ENCODE data around the gene MLST8. TPM values are rescaled to one million over a fixed set of nuclear protein-coding genes. Genes with fewer than 3 reads are reported as not detected.

MLST8 gene
- total and polyA plus RNA-seq, 2 of the 8 experiments (the other 6 are each of a cell fraction or from before 2014, with no cell fraction given) = 67.6 to 321 TPM

DNA sequence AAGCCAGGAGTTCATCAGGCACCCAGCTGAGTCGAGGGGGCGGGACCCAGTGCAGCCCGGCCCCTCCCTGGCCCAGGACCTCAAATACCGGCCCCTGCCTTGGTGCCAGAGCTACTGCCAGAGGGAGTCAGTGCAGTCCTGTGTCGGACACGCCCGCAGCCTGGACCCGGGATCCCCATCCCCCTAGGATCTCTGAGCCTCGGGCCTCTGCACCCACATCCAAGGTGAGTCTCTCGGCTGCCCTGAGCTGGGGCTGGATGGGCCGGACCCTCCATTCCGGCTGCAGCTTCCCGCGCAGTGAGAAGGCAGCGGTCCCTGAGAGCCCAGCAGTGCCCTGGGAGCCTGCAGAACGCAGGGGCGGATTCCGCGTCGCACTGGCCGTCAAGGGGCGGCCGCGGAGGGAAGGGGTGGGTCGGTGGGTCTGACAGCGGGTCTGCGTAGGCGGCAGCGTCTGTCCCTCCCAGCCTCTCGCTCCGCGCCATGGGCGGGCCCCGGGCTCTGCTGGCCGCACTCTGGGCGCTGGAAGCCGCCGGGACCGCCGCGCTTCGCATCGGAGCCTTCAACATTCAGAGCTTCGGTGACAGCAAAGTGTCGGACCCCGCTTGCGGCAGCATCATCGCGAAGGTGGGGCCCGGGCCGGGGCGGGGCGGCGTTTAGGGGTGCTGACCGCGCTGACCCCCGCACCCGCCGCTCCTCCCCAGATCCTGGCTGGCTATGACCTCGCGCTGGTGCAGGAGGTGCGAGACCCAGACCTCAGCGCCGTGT lies 31.3 kb downstream of the MLST8 start, which contains the start of gene DNASE1L2:
Gene DNASE1L2, plus strand, starts transcription at position 108 of the 765 bp plus-strand sequence. Its CDS starts 373 bp downstream, at position 481.
- Histone ChIP-seq H3K4me3 (ENCODE audit: extremely low read depth in 1 of 4, insufficient read depth in 2 of 4, low read depth in 3 of 4, low read length in 4 of 4) (peak within 1 kb of the TSS; percentile 19 to 63 (median 37); a peak in 7 of 8 replicates), H3K23ac (ENCODE audit: insufficient read length) (no peak within 1 kb of the TSS), H3K23me2 (ENCODE audit: low read depth, low read length) (peaks cover 16% of the 10 kb centered on the region; the same call in 1 of the 2 replicates), H4K5ac (ENCODE audit: insufficient read length, low read depth, low read length) (no peak within 1 kb of the TSS), H2BK15ac (ENCODE audit: low read length) (no peak within 1 kb of the TSS), H2BK20ac (ENCODE audit: low read length) (no peak within 1 kb of the TSS), H3K14ac (ENCODE audit: insufficient read length) (no peak within 1 kb of the TSS), H3K4me1 (replicated peaks in 1 of 4; ENCODE audit: control insufficient read depth in 3 of 4, insufficient read depth in 4 of 4, low read length in 3 of 4) (peaks cover 0 to 19% (median 10%) of the 10 kb centered on the region in 4 experiments; a peak in 5 of 7 replicates), H4K91ac (replicated peaks; ENCODE audit: insufficient read length, low read length) (no peak within 1 kb of the TSS), H3K9ac (replicated peaks in 1 of 4; ENCODE audit: extremely low read depth in 1 of 4, low read depth in 3 of 4, low read length in 3 of 4) (no peak within 1 kb of the TSS), H4K20me1 (replicated peaks in 1 of 2; ENCODE audit: control insufficient read depth in 1 of 2, insufficient read depth in 2 of 2, low read length in 2 of 2) (peaks cover 0 to 13% of the 10 kb centered on the region in 2 experiments), H3K18ac (ENCODE audit: extremely low read depth, low read length) (no peak within 1 kb of the TSS; the same call in 1 of the 2 replicates), H3K56ac (replicated peaks; ENCODE audit: insufficient read length, low read depth, low read length) (no peak within 1 kb of the TSS), H3K9me3 (ENCODE audit: insufficient read depth in 2 of 2, low read depth in 1 of 2, low read length in 1 of 2) (no peaks in the 10 kb centered on the region), H2BK120ac (replicated peaks; ENCODE audit: low read depth, low read length) (no peak within 1 kb of the TSS), H2AFZ (ENCODE audit: low read length) (no peak within 1 kb of the TSS), H3K27ac (ENCODE audit: low read depth, low read length) (no peak within 1 kb of the TSS), H2BK12ac (ENCODE audit: low read depth, low read length) (no peak within 1 kb of the TSS), H3K4ac (replicated peaks; ENCODE audit: insufficient read length, low read depth, low read length) (no peak within 1 kb of the TSS), H3K27me3 (replicated peaks in 1 of 4; ENCODE audit: control insufficient read depth in 3 of 4, extremely low read depth in 1 of 4, insufficient read depth in 3 of 4, low read length in 3 of 4) (peaks cover 4 to 20% (median 16%) of the 10 kb centered on the region in 4 experiments; a peak in 6 of 7 replicates), H4K8ac (ENCODE audit: extremely low read depth, insufficient read depth, low read length) (peak within 1 kb of the TSS; percentile 68; the same call in 1 of the 2 replicates), H3K79me2 (ENCODE audit: control insufficient read depth in 1 of 2, insufficient read depth in 2 of 2, low read length in 2 of 2) (no peaks in the 10 kb centered on the region), H3K4me2 (ENCODE audit: insufficient read depth in 1 of 2, low read depth in 2 of 2, low read length in 2 of 2) (peak within 1 kb of the TSS; percentile 78 to 82), H2BK5ac (ENCODE audit: low read depth, low read length) (no peak within 1 kb of the TSS), H3K36me3 (ENCODE audit: control insufficient read depth in 2 of 4, insufficient read depth in 4 of 4, low read length in 3 of 4) (peaks cover 3 to 39% (median 5%) of the 10 kb centered on the region in 4 experiments; a peak in 4 of 8 replicates), H2AK5ac (ENCODE audit: low read depth, low read length) (no peak within 1 kb of the TSS), H3K79me1 (ENCODE audit: low read depth, low read length) (no peaks in the 10 kb centered on the region)
- DNase-seq (ENCODE audit: low read depth in 1 of 2, low spot score in 2 of 2) (peak in 1 of 2 experiments; percentile 79), FAIRE-seq (no peak)
- ChIA-PET CTCF (ENCODE audit: partially characterized antibody) (interaction anchor here (1.0 to 2.7 kb wide), 5 partner anchors 8 to 42 kb away, joined by 4 to 9 read pairs (median 6); partner anchors contain the start of gene ECI1), POLR2A (ENCODE audit: partially characterized antibody) (interaction anchor here (0.7 to 8.6 kb wide), 22 partner anchors 9 to 80 kb away, joined by 3 to 181 read pairs (median 5); partner anchors contain the start of genes E4F1, ECI1, MLST8 and PGP)
- WGBS, 2 experiments (ENCODE audit: extremely low coverage in 1 of 2, insufficient coverage in 1 of 2, insufficient read length in 1 of 2, insufficient replicate concordance in 2 of 2, low coverage in 1 of 2, low lambda C conversion rate in 2 of 2, missing lambda C conversion rate in 1 of 2) = 10% methylated on average over 43 of the region's 64 CpGs; no CpG with 5 or more reads in 1 of the 2 experiments
- peak; percentile 18 for TF ChIP-seq ASH2L (IDR thresholded peaks at IDR 0.05; ENCODE audit: low read length)
- no peak for TF ChIP-seq GABPA (IDR thresholded peaks at IDR 0.05; ENCODE audit: borderline replicate concordance, insufficient read depth, low read length)
- TF ChIP-seq POLR2A (IDR thresholded peaks at IDR 0.05; ENCODE audit: control extremely low read depth in 1 of 2, low read depth in 2 of 2, low read length in 2 of 2) = peak in 1 of 2 experiments; percentile 46; a peak in 1 of 3 replicates
- 0 out of 2 replicates have a peak, but pooled peaks have one; percentile 8 for TF ChIP-seq POLR2AphosphoS5 (IDR thresholded peaks at IDR 0.05; ENCODE audit: low read depth, low read length)
- peak; percentile 42; the same call in 1 of the 2 replicates for TF ChIP-seq TAF1 (IDR thresholded peaks at IDR 0.05; ENCODE audit: low read depth, low read length)
- TF ChIP-seq EGR1 (IDR thresholded peaks at IDR 0.05; ENCODE audit: borderline replicate concordance, low read depth, low read length) = peak; percentile 82; the same call in 1 of the 2 replicates
- TF ChIP-seq, protein P1, sequence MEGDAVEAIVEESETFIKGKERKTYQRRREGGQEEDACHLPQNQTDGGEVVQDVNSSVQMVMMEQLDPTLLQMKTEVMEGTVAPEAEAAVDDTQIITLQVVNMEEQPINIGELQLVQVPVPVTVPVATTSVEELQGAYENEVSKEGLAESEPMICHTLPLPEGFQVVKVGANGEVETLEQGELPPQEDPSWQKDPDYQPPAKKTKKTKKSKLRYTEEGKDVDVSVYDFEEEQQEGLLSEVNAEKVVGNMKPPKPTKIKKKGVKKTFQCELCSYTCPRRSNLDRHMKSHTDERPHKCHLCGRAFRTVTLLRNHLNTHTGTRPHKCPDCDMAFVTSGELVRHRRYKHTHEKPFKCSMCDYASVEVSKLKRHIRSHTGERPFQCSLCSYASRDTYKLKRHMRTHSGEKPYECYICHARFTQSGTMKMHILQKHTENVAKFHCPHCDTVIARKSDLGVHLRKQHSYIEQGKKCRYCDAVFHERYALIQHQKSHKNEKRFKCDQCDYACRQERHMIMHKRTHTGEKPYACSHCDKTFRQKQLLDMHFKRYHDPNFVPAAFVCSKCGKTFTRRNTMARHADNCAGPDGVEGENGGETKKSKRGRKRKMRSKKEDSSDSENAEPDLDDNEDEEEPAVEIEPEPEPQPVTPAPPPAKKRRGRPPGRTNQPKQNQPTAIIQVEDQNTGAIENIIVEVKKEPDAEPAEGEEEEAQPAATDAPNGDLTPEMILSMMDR (IDR thresholded peaks at IDR 0.05; ENCODE audit: control extremely low read depth in 1 of 3, insufficient read depth in 1 of 3, low read depth in 1 of 3, low read length in 3 of 3) = peak in 1 of 3 experiments; percentile 0; a peak in 1 of 4 replicates
- no peak for TF ChIP-seq CEBPB (IDR thresholded peaks at IDR 0.05; ENCODE audit: low read depth, low read length)
- TF ChIP-seq EP300 (IDR thresholded peaks at IDR 0.05; ENCODE audit: borderline replicate concordance in 1 of 2, low read depth in 2 of 2, low read length in 2 of 2) = no peak

All from H1 (cell line).